Adrenal gland (tissue), 5 donors: ENCODE measurements around the gene VSIG10.

Source experiments
- CTCF ChIP-seq, 6 experiments: fragments of 450-650 bp in 4 of 6; fragments of 200-600 bp in 2 of 6; sonication (generic) in 1 of 6; IDR thresholded peaks; 1 replicate in 5 of 6; 2 replicates in 1 of 6; pipeline versions ENCODE4 v1.5.1 to v1.8.0; 2016 to 2021; ENCODE audit warnings: antibody characterized with exemption in 6 of 6, mild to moderate bottlenecking in 2 of 6, moderate library complexity in 1 of 6
- POLR2A ChIP-seq, 2 donors: fragments of 450-650 bp; IDR thresholded peaks; one replicate each; pipeline ENCODE4 v1.6.1; 2017; ENCODE audit warnings: antibody characterized with exemption in 2 of 2, mild to moderate bottlenecking in 2 of 2, moderate library complexity in 1 of 2
- donor health status: DM: no; HTN: no; CAD: no.

GRCh38 chr12:118061011-118061872 is 42.6 kb downstream of the VSIG10 start, which contains the start of gene WSB2:
- TF ChIP-seq POLR2A (IDR thresholded peaks at IDR 0.05) (peak in 1 of 2 donors; percentile 4), CTCF (IDR thresholded peaks at IDR 0.05) (no peak)
